ENCODE data around the gene ANKRD31.

- TF ChIP-seq, protein P1, sequence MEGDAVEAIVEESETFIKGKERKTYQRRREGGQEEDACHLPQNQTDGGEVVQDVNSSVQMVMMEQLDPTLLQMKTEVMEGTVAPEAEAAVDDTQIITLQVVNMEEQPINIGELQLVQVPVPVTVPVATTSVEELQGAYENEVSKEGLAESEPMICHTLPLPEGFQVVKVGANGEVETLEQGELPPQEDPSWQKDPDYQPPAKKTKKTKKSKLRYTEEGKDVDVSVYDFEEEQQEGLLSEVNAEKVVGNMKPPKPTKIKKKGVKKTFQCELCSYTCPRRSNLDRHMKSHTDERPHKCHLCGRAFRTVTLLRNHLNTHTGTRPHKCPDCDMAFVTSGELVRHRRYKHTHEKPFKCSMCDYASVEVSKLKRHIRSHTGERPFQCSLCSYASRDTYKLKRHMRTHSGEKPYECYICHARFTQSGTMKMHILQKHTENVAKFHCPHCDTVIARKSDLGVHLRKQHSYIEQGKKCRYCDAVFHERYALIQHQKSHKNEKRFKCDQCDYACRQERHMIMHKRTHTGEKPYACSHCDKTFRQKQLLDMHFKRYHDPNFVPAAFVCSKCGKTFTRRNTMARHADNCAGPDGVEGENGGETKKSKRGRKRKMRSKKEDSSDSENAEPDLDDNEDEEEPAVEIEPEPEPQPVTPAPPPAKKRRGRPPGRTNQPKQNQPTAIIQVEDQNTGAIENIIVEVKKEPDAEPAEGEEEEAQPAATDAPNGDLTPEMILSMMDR (IDR thresholded peaks at IDR 0.05), result peak in 3 of 6 experiments; percentile 28 to 33 (median 30)
- no peak for TF ChIP-seq POLR2A (IDR thresholded peaks at IDR 0.05)
Observed at GRCh38 chr5:75053054-75053303, 183.7 kb downstream of the ANKRD31 start.
